Measurements from ENCODE around the gene PIK3C2B.
"Not testable (repeated sequence)": the region's sequence is repeated elsewhere in the genome, so short reads cannot be mapped to it uniquely, and the experiment has no call there.

PIK3C2B gene

DNA sequence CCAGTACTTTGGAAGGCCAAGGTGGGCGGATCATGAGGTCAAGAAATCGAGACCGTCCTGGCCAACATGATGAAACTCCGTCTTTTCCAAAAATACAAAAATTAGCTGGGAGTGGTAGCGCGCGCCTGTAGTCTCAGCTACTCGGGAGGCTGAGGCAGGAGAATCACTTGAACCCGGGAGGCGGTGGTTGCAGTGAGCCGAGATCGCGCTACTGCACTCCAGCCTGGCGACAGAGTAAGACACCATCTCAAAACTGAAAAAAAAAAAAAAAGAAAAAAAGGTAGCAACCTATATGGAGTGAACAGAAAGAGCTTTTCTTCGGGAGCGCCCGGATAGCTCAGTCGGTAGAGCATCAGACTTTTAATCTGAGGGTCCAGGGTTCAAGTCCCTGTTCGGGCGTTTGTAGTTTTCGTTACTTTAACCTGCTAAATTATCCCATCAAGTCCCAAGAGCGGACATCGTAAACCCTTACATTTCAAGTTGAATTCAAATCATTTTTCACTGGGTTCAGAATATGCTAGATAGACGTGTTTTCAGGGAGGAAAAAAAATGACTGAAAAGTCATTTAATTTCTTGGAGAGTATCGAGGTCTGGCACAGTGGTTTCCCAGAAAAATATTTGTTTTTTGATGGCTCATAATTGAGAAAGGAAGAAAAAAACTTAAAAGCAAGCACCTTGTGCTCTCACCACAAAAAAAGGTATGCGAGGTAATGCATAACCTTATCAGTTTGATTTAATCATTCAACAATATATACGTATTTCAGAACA lies 11.8 kb upstream of the PIK3C2B start:
- peak; percentile 81 to 88 for DNase-seq

GRCh38 chr1:204505674-204506200 lies 11.1 kb upstream of the PIK3C2B start:
- DNase-seq: no peak

DNA sequence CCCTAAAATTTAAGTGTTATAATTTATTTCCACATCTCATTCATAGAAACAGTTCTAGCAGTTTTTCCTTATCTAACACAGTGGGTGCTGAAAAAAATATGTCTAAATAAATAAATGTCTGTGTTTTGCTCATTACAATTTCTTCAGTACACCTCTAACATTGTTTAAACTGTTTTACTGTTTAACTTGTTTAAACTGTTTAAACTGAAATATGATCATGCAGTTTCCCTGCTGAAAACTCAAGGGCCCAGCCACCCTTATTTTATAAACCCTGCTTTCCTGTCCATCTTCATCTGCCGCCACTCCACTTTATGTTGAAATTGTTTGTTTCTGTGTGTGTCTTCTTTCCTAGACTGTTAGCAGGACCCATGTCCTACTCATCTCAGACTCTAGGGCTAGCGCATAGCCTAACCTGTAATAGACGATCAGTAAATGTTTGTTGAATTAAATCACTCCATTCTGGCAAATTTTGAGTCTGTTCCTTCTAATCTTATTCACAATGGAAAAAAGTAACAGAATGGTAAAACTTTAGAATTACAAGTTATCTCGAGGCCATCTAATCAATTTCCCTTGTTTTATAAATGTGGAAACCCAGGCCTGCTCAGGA lies 9.4 kb upstream of the PIK3C2B start:
- DNase-seq: no peak

DNA sequence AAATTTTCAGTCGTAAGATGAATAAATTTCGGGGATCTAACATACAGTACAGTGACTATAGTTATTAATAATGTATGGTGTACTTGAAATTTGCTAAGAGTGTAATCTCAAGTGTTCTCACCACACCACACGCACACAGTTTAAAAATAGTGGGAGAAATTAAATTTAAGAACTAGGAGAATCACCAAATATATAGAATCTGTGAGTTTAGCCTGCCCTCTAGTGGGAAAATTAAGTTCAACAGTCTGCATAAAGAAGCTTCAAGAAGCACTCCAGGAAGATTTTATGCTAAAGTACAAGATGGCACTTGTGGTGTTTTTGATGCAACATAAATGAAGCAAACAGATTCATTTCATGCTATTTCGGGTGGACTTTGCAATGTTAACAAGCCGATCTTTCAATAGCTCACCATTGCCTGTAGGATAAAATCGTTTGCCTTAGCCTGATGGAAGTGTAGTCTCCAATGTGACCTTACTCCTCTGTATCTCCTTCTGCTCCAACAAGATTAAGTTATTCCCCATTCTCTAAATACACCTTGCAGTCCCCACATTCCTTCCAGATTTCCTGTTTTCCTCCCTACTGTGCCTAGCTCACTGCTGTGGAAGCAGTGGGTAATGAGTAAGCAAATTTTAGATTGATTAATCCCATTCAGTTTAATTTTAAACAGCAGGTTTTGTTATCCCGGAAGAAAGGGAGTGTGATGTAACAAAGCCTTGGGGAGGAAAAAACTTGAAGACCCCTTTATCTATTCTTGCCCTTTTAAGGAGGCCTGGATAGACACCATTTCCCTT lies 8.7 kb upstream of the PIK3C2B start:
- DNase-seq: peak; percentile 21 to 70

GRCh38 chr1:204502241-204502640 lies 7.6 kb upstream of the PIK3C2B start:
- DNase-seq: no peak

DNA sequence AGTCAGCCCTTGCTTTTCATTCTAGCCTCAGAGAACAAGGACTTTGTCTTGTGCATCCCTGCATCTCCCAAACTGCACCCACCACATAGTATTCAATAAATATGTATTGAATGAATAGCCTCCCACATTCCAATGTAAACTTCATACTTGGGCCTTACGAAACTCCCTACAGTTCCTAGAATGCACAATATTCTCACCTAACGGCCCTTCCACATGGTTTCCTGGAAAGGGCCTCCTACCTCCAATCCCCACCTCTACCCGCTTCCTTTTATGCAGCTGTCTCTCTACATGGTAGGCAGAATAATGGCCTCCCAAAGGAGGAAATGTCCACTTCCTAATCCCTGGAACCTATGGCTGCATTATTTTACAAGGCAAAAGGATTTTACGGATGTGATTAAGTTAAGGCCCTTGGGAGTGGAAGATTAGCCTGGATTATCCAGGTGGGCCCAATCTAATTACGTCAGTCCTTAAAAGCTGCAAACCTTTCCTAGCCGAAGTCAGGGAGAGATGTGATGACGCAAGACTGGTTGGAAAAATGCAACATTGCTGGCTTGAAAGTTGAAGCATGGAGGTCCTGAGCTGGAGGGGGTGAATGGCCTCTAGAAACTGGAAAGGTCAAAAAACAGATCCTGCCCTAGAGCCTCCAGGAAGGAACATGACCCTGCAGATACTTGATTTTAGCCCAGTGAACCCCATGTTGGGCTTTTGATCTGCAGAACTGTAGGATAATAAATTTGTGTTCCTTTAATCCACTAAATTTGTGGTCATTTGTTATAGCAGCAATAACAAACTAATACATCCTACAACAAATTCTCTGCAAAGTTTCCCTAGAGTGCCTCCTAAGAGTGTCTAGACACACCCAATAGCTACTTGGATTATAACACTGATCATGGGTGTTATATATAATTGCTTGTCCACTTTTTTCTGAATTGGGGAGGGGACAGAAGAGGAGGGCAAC lies 5.2 kb upstream of the PIK3C2B start:
- no peak for DNase-seq

- no peak for DNase-seq
Observed at GRCh38 chr1:204498981-204499380, 4.4 kb upstream of the PIK3C2B start.

DNA sequence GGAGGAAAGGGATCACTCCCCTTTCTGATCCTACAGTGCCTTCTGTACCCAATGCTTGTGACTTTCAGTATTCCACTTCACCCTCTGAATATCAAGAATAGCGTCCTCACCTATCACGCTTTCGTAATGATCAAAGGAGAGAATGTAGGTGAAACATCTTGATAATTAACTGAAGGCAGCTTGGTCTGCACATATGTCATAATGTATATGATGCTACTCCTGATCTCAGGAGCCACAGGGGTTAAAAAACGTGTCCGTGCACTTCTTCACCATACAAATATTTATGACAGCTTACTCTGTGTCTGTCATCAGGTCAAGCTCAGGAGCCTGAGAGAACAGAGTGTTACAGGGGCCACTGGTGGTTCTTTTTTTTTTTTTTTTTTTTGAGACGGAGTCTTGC lies 1.2 kb upstream of the PIK3C2B start:
- no peak for DNase-seq

GRCh38 chr1:204495078-204495753 lies 611 bp upstream of the PIK3C2B start:
- DNase-seq: no peak

- DNase-seq: no peak
Observed at GRCh38 chr1:204493984-204494280, 673 bp downstream of the PIK3C2B start.

- no peak for DNase-seq
Observed at GRCh38 chr1:204493145-204493983, 1.2 kb downstream of the PIK3C2B start.

- DNase-seq: no peak
Observed at GRCh38 chr1:204491655-204492054, 3.0 kb downstream of the PIK3C2B start.

GRCh38 chr1:204487256-204487615 lies 7.4 kb downstream of the PIK3C2B start:
- no peak for DNase-seq

GRCh38 chr1:204486513-204487255 lies 7.9 kb downstream of the PIK3C2B start:
- DNase-seq: not testable (repeated sequence)

- DNase-seq: no peak
Observed at GRCh38 chr1:204483791-204484190, 10.8 kb downstream of the PIK3C2B start.

DNA sequence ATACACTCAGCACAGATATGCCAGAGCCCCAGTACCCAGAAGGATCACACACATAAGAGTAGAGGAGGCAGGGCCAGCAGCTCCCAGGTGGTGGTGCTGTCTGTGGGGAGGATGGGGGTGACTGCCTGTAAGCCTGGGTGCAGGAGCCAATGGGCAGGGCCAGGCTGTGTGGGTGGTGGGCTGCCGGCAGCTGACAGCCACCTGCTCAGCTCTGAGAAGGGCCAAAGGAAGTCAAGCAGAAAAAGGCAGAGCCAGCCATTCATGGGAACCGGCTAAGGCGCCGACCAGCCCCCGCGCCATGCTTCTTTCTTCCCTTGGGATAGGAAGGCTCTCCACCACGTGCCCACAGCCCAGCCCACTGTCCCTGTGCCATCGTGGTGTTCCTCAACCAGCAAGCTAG lies 14.1 kb downstream of the PIK3C2B start:
- DNase-seq: no peak

DNA sequence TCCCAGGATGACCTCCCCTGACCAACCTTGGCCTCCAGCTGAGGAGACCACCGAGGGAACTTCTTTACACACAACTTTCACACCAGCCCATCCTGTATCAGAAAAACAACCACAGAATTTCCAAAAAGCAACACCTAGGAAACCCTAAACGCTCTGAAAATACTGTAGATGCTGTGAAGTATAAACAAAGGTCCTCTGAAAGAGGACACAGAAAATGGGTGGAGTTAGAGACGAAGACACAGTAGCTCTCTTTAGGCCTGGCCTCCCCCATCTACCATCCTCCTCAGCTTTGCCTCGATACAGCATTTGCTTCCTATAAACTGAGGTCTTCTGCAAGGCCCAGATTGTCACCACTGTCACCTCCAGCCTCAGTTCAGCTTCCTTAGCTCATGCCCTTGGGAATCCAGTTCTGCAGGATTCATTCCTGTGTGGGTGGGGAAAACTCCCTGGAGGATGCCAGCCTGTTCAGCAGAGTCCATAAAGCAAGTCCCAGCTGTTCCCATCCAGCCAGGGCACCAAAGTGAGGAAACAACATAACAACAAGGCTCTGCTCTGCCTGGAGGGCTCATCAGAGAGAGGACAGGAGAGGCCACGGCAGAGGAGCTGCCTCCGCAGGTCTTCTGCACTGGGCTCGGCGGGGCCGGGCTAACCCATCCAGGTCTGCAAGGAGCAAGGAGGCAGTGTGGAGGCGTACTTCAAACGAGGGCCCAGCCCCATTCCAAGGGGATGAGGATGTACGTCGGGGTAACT lies 15.0 kb downstream of the PIK3C2B start:
- no peak for DNase-seq

GRCh38 chr1:204478921-204479320 lies 15.7 kb downstream of the PIK3C2B start:
- DNase-seq: no peak

GRCh38 chr1:204478172-204478899 lies 16.3 kb downstream of the PIK3C2B start:
- no peak for DNase-seq

Data from NCI-H1930 (cell line).